Lower leg skin (tissue), 3 donors: ENCODE data around the gene LRP1.

Experiments
- CTCF ChIP-seq, 3 donors: fragments of 450-650 bp; IDR thresholded peaks; one replicate each; pipeline ENCODE4 v1.5.1; 2016; ENCODE audit warnings: antibody characterized with exemption in 3 of 3, mild to moderate bottlenecking in 3 of 3, moderate library complexity in 2 of 3
- POLR2A ChIP-seq, 2 donors: fragments of 450-650 bp; IDR thresholded peaks; one replicate each; pipeline ENCODE4 v1.6.1; 2016 to 2017; ENCODE audit warnings: antibody characterized with exemption in 2 of 2, mild to moderate bottlenecking in 1 of 2, moderate library complexity in 1 of 2

- TF ChIP-seq CTCF (IDR thresholded peaks at IDR 0.05): no peak
- TF ChIP-seq POLR2A (IDR thresholded peaks at IDR 0.05): no peak
Observed at GRCh38 chr12:57086493-57087009, 41.7 kb upstream of the LRP1 start.
